ENCODE data around the gene ZDHHC20. TPM values are rescaled to one million over a fixed set of nuclear protein-coding genes. Genes with fewer than 3 reads are reported as not detected.

Gene ZDHHC20
- total RNA-seq, 1 donor from 2014 or later, result 72.5 TPM

GRCh38 chr13:21405309-21405708, 53.8 kb downstream of the ZDHHC20 start:
- DNase-seq (ENCODE audit: low spot score), result no peak
- H3K4me3 Mint-ChIP-seq (ENCODE audit: unreplicated experiment), result no peak overlapping the region
- H3K9me3 Mint-ChIP-seq (ENCODE audit: unreplicated experiment), result no peaks in the 10 kb centered on the region
- H3K36me3 Mint-ChIP-seq (ENCODE audit: low read depth, unreplicated experiment), result peaks cover 30% of the 10 kb centered on the region
- H3K27me3 Mint-ChIP-seq (ENCODE audit: unreplicated experiment), result peaks cover 3% of the 10 kb centered on the region
- no peak for TF ChIP-seq CTCF (IDR thresholded peaks at IDR 0.05; ENCODE audit: unreplicated experiment)
- peaks cover 5% of the 10 kb centered on the region for H3K4me1 Mint-ChIP-seq (ENCODE audit: unreplicated experiment)
- no peak overlapping the region for H3K27ac Mint-ChIP-seq (ENCODE audit: unreplicated experiment)

GRCh38 chr13:21402586-21403307, 56.4 kb downstream of the ZDHHC20 start:
- H3K9me3 Mint-ChIP-seq (ENCODE audit: unreplicated experiment), result no peaks in the 10 kb centered on the region
- H3K4me1 Mint-ChIP-seq (ENCODE audit: unreplicated experiment), result peaks cover 2% of the 10 kb centered on the region
- no peak overlapping the region for H3K27ac Mint-ChIP-seq (ENCODE audit: unreplicated experiment)
- peaks cover 10% of the 10 kb centered on the region for H3K36me3 Mint-ChIP-seq (ENCODE audit: low read depth, unreplicated experiment)
- no peak for DNase-seq (ENCODE audit: low spot score)
- no peak overlapping the region for H3K4me3 Mint-ChIP-seq (ENCODE audit: unreplicated experiment)
- no peak for TF ChIP-seq CTCF (IDR thresholded peaks at IDR 0.05; ENCODE audit: unreplicated experiment)
- no peaks in the 10 kb centered on the region for H3K27me3 Mint-ChIP-seq (ENCODE audit: unreplicated experiment)

GRCh38 chr13:21399741-21400140, 59.4 kb downstream of the ZDHHC20 start:
- Mint-ChIP-seq H3K9me3 (ENCODE audit: unreplicated experiment) (no peaks in the 10 kb centered on the region), H3K27me3 (ENCODE audit: unreplicated experiment) (peaks cover 1% of the 10 kb centered on the region), H3K4me3 (ENCODE audit: unreplicated experiment) (no peak overlapping the region), H3K27ac (ENCODE audit: unreplicated experiment) (peak overlapping the region; percentile 93), H3K4me1 (ENCODE audit: unreplicated experiment) (peaks cover 14% of the 10 kb centered on the region), H3K36me3 (ENCODE audit: low read depth, unreplicated experiment) (peaks cover 11% of the 10 kb centered on the region)
- no peak for DNase-seq (ENCODE audit: low spot score)
- TF ChIP-seq CTCF (IDR thresholded peaks at IDR 0.05; ENCODE audit: unreplicated experiment), result no peak

GRCh38 chr13:21395953-21396352, 63.1 kb downstream of the ZDHHC20 start:
- H3K27me3 Mint-ChIP-seq (ENCODE audit: unreplicated experiment), result peaks cover 5% of the 10 kb centered on the region
- peaks cover 14% of the 10 kb centered on the region for H3K4me1 Mint-ChIP-seq (ENCODE audit: unreplicated experiment)
- no peaks in the 10 kb centered on the region for H3K9me3 Mint-ChIP-seq (ENCODE audit: unreplicated experiment)
- DNase-seq (ENCODE audit: low spot score), result no peak
- no peak for TF ChIP-seq CTCF (IDR thresholded peaks at IDR 0.05; ENCODE audit: unreplicated experiment)
- H3K36me3 Mint-ChIP-seq (ENCODE audit: low read depth, unreplicated experiment), result peaks cover 21% of the 10 kb centered on the region
- peak overlapping the region; percentile 81 for H3K4me3 Mint-ChIP-seq (ENCODE audit: unreplicated experiment)
- H3K27ac Mint-ChIP-seq (ENCODE audit: unreplicated experiment), result peak overlapping the region; percentile 25

- Mint-ChIP-seq H3K27me3 (ENCODE audit: unreplicated experiment) (peaks cover 4% of the 10 kb centered on the region), H3K4me1 (ENCODE audit: unreplicated experiment) (peaks cover 2% of the 10 kb centered on the region), H3K36me3 (ENCODE audit: low read depth, unreplicated experiment) (peaks cover 43% of the 10 kb centered on the region), H3K9me3 (ENCODE audit: unreplicated experiment) (no peaks in the 10 kb centered on the region), H3K4me3 (ENCODE audit: unreplicated experiment) (no peak overlapping the region), H3K27ac (ENCODE audit: unreplicated experiment) (peak overlapping the region; percentile 27)
- TF ChIP-seq CTCF (IDR thresholded peaks at IDR 0.05; ENCODE audit: unreplicated experiment), result no peak
- DNase-seq (ENCODE audit: low spot score), result no peak
Observed at GRCh38 chr13:21389124-21389523, 70.0 kb downstream of the ZDHHC20 start.

All from endothelial cell (in vitro differentiated cells).